GM11168 (cell line): Measurements from ENCODE around the gene CSGALNACT2.

Source experiments
- in situ Hi-C: fragments of 300-500 bp; cut with MboI; formaldehyde crosslinking; loops from one replicate; pipeline ENCODE4 v1.12.0; 2022; ENCODE audit warnings: low sequenced_read_pairs; ENCODE audit not compliant: unreplicated experiment

Gene CSGALNACT2

DNA sequence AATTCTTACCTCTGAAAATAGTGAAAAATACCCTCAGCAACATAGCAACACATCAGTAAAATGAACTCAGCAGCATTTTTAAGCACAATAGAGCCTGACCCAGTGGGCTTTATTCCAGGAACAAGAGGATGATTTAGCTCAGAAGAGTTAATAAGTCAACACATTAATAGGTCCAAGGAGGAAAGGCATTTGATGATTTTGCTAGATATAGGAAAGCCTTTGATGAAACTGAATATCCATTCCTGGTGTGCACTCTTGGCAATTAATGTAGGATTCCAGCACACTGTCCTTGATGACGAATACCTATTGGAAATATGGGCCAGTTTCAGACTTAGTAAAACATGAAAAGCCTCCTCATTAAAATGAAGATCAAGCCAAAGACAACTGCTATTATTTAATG, 86.1 kb downstream of the CSGALNACT2 start:
- in situ Hi-C loops: no loop called here

DNA sequence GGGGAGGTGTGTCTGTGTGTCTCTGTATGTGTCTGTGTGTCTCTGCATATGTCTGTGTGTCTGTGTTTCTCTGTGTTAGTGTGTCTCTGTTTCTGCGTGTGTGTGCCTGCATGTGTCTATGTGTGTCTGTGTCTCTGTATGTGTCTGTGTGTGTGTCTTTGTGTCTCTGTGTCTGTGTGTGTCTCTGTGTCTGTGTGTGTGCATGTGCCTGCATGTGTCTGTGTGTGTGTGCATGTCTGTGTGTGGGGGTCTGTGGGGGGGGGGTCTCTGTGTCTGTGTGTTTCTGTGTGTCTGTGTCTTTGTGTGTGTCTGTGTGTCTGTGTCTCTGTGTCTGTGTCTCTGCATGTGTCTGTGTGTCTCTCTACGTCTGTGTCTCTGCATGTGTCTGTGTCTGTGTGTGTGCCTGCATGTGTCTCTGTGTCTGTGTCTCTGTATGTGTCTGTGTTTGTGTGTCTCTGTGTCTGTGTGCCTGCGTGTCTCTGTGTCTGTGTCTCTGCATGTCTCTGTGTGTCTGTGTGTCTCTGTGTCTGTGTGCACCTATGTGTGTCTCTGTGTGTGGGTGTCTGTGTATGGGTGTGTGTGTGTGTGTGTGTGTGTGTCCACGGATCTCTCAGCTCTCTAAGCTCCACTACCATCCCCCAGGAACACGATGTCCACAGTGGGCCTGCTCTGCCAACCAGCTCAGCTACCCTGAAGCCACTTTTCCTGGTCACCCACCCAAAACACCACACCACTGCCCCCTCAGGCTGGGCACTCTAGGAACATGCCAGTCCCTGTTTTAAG, 87.0 kb downstream of the CSGALNACT2 start:
- in situ Hi-C loops: no loop called here

- in situ Hi-C loops: no loop called here
Measured at GRCh38 chr10:43225787-43226153, 87.5 kb downstream of the CSGALNACT2 start.

- in situ Hi-C loops: no loop called here
Measured at GRCh38 chr10:43226441-43226840, 88.2 kb downstream of the CSGALNACT2 start.

- in situ Hi-C loops: no loop called here
Measured at GRCh38 chr10:43226851-43227845, 88.9 kb downstream of the CSGALNACT2 start.

DNA sequence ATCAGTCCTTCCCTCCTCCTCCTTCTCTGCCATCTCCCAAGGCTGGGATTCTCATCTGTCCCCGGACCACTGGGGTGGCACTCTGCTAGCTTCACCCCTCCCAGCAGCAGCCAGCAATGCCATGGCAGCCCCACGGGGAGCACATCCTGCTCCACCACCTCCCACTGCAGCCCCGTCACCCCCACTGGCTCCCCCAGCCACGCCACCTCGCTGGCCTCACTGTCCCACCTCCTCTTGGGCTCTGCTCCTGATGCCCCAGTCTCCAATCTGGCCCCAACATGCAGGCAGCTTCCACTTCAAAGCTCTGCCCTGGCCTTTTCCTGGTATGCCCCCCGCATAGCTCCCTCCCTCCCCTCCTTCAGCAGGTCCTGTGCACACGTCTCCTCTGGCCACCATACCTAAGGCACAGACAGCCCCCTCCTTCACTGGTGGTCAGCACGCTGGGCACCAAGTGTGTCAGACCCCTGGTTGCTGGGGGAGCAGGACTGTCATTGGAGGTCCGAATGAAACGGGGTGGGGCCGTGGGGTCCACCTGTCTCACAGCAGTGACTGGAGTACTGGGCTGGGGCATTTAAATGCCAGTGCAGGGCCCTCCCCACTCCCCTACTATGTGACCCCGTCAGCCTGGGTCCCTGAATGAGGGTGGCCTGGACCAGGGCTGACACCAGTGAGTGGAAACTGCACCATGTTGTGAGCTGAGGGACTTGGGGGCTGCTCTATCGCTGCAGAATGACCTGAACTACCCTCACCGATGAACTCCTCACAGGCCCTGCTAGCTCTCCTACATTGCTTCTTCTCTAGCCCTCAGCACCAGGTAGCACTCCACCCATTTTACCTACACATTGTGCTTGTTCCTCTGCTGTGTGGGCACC, 89.9 kb downstream of the CSGALNACT2 start:
- in situ Hi-C loops: no loop called here

DNA sequence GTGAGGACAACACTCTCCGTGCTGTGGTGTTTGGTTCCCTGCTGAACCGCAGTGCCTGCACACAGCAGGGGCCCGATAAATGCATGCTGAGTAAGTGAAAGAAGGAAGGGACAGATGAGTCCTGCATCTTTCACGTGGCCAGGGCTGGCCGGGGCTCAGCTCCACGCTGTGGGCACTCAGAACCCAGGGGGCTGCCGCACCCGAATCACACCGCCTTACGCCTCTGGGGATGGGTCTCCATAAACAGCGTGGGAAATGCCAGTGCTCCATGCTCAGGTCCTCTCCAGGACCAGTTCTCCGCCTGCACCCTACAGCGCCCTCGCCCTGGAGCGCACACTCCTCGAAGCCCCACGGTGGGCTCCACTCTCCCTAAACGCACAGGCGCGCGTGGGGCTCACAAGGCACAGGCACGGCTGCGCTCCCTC, 90.5 kb downstream of the CSGALNACT2 start:
- in situ Hi-C loops: no loop called here

DNA sequence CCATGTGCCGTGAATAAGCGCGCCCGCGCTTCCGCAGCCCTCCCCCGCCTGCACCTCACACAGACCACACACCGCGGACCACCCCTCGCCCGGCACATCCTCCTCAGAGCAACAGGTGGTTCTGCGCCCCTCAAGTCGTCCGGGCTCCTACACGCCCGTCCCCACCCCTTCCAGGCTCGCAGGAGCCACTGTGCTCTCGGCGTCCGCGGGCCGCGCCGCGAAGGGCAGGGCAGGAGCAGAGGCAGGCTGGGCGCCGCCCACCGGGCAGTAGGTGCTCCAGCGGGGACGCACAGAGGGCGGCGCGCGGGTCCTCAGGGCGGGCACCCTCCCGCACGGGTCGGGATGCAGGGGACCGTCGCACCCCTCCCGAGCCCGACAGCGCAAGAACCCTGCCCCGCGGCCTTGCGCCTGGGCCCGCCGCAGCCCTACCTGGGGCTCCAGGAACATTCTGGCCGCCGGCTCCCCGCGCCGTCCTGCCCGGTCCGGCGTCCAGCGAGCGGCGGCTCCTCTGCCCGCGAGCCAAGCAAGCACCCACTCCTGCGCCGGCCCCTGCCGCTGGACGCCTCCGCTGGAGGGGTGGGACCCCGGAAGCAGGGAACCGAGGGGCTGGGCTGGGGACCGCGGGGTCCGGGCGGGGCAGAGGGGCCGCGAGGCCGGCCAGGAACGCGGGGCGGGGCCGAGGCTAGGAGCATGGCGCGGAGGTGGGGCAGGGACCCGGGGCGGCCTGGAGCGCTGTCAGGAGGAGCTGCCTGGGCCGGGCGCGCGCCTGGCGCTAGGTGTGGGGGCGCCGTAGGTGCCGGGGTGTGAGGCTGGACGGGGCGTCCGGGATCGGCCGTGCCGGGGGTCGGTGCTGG, 91.2 kb downstream of the CSGALNACT2 start:
- in situ Hi-C loops: no loop called here

DNA sequence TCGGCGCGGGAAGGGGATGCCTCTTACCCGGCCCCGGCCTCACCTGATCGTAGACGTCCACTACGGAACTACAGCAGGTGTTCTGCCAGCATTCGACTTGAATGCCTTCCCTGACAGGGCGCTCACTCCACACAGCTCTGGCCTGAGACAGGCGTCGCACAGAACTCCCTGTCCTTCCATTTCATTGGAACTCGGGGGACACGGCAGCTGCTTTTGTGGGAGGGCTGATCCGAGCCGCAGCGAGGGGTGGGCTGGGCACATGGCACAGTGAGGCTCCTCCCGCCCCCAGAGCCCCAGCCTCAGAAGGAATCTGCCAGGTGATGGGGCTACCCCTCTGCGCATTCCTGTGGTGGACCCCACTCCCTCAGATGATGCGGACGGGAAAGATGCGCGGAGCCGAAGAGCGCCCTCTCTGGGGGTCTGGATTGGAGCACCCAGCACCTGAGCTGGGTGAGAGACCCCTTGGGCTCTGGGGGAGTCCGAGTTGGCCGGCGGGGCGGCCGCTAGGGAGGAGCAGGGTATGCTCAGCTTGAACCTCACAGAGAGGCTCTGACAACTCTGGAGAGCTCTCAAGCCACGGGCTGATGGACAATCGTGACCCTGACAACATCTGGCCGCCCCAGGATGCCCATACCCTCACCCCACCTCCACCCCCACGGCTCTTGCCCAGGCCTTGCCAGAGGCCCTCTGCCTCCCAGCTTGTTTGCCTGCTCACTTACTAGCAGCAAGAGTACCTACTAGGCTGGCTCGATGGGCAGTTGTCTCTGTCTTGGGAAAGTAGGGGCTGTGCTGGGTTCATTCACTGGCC, 92.1 kb downstream of the CSGALNACT2 start:
- in situ Hi-C loops: no loop called here

- in situ Hi-C loops: no loop called here
Measured at GRCh38 chr10:43230909-43231522, 92.8 kb downstream of the CSGALNACT2 start.

- in situ Hi-C loops: no loop called here
Measured at GRCh38 chr10:43231523-43232078, 93.4 kb downstream of the CSGALNACT2 start.

DNA sequence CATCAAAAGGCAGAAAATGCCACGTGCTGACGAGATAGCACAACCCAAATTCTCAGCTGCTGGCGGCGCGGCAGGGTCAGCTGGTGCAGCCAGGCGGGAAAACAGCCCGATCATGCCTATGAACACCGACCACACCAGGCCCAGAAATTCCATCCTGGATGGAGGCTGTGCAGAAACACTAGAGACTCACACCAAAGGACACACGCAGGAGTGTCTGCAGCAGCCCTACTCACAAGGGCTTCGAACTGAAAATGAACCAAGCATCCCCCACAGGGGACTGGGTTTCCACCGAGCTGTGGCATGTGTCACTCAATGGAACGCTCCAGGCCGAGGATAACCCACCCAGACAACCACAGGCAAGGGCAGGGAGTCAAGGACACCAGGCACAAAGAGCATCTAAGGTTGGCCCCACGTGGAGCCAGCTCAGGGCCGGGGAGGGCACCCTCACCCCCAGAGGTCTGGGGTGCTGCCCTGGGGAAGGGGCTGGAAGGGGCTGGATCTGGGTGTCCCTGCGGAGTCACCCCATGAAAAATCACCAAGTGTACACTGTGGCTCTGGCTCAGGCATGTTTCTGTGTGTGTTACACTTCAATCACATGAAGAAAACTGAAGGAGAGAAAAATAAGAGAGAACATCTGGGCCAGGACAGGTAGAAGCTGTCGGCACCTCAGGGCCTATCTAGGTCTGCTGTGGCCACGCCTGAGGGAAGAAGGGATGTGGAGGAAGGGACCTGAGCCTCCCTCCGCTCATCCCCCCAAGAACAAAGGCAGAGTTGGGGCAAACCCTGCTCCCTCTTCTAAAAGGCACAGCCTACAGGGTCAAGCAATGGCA, 95.6 kb downstream of the CSGALNACT2 start:
- in situ Hi-C loops: no loop called here

GRCh38 chr10:43234471-43235041, 96.3 kb downstream of the CSGALNACT2 start:
- in situ Hi-C loops: no loop called here
